Measurements from ENCODE around the gene TCF25.

DNA sequence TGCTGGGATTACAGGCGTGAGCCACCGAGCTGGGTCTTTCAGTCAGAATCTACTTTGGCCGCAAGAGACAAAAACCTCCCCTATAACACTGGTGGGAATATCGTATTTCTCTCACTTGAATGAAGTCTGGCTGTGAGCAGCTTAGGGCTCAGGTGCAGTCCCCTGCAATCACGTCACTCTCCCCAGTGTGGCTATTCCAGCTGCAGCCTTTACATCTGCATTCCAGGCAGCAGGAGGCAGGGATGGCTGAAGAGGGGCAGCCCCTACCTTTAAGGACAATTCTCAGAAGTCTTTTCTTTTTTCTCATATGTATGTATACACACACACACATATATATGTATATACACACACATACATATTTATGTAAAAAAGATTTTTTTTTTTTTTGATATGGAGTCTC is 78.1 kb downstream of the TCF25 start:
- TF ChIP-seq, protein P1, sequence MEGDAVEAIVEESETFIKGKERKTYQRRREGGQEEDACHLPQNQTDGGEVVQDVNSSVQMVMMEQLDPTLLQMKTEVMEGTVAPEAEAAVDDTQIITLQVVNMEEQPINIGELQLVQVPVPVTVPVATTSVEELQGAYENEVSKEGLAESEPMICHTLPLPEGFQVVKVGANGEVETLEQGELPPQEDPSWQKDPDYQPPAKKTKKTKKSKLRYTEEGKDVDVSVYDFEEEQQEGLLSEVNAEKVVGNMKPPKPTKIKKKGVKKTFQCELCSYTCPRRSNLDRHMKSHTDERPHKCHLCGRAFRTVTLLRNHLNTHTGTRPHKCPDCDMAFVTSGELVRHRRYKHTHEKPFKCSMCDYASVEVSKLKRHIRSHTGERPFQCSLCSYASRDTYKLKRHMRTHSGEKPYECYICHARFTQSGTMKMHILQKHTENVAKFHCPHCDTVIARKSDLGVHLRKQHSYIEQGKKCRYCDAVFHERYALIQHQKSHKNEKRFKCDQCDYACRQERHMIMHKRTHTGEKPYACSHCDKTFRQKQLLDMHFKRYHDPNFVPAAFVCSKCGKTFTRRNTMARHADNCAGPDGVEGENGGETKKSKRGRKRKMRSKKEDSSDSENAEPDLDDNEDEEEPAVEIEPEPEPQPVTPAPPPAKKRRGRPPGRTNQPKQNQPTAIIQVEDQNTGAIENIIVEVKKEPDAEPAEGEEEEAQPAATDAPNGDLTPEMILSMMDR (IDR thresholded peaks at IDR 0.05), result no peak
- TF ChIP-seq POLR2A (IDR thresholded peaks at IDR 0.05), result no peak
- no peak for TF ChIP-seq POLR2AphosphoS5 (IDR thresholded peaks at IDR 0.05)
